Bronchial epithelial cell (primary cell): ENCODE results near the gene LRP5. TPM values are rescaled to one million over a fixed set of nuclear protein-coding genes. Genes with fewer than 3 reads are reported as not detected.
A peak's percentile ranks its signal among the peaks of the same experiment; 100 is the strongest.
"Not testable (repeated sequence)": the region's sequence is repeated elsewhere in the genome, so short reads cannot be mapped to it uniquely, and the experiment has no call there.

ENCODE experiments used
- DNase-seq: peaks from one replicate; pipeline ENCODE4 v3.0.0-alpha.2; 2010; ENCODE audit warnings: low read depth
- FAIRE-seq: peaks from 2 replicates; lab custom pipeline; 2011; peaks lifted over from hg19 to GRCh38; lab: Jason Lieb, UNC
- H3K27me3 ChIP-seq: 2 replicates; pipeline ENCODE4 v1.5.1; 2011; ENCODE audit warnings: low read length; ENCODE audit not compliant: control insufficient read depth, insufficient read depth
- H3K36me3 ChIP-seq: 2 replicates; pipeline ENCODE4 v1.5.1; 2011; ENCODE audit warnings: low read length; ENCODE audit not compliant: control insufficient read depth, insufficient read depth
- H3K4me3 ChIP-seq: 2 replicates; pipeline ENCODE4 v1.5.1; 2011; ENCODE audit warnings: mild to moderate bottlenecking, low read depth, low read length, control low read depth
- total RNA-seq: library from RNA; depleted of rRNA; stranded (reverse); fragments of >200 nt; gene quantifications from 2 replicates; pipeline ENCODE4 v1.2.1, GENCODE V29; 2014
- TF ChIP-seq, protein P1 (sequence below): IDR thresholded peaks from 2 replicates; pipeline ENCODE4 v1.5.1; 2011; ENCODE audit warnings: mild to moderate bottlenecking, moderate library complexity, low read length, control low read depth, inconsistent platforms; ENCODE audit not compliant: insufficient read depth, severe bottlenecking

Gene LRP5
- total RNA-seq, 1 donor from 2014 or later: 21.6 TPM

DNA sequence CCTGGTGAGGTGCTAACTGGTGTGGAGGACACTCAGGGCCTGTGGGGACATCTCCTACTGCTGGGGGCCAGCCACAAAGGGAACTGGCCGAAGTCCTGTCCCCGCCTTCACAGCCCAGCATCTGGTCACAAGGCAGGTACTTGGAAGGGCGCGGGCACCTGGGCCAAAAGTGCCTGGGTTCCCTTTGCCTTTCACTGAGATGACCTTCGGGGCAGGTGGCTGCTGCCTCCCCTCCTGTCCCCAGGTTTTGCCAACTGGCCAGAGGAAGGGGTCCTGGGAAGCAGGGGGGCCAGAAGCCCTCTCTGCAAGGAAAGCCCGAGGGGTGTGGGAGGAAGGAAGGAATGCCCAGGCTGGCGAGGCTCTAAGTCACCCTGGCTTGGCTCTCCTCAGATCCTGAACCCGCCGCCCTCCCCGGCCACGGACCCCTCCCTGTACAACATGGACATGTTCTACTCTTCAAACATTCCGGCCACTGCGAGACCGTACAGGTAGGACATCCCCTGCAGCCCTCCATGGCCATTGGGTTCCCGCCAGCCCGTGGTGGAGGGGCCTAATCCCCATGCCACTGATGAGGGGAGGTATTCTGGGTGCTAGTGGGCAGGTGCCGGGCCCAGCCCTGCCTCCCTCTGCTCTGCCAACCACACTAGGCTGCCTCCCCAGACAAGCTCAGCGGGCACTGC lies 133.8 kb downstream of the LRP5 start:
- peaks cover 4% of the 10 kb centered on the region for H3K36me3 ChIP-seq
- TF ChIP-seq, protein P1, sequence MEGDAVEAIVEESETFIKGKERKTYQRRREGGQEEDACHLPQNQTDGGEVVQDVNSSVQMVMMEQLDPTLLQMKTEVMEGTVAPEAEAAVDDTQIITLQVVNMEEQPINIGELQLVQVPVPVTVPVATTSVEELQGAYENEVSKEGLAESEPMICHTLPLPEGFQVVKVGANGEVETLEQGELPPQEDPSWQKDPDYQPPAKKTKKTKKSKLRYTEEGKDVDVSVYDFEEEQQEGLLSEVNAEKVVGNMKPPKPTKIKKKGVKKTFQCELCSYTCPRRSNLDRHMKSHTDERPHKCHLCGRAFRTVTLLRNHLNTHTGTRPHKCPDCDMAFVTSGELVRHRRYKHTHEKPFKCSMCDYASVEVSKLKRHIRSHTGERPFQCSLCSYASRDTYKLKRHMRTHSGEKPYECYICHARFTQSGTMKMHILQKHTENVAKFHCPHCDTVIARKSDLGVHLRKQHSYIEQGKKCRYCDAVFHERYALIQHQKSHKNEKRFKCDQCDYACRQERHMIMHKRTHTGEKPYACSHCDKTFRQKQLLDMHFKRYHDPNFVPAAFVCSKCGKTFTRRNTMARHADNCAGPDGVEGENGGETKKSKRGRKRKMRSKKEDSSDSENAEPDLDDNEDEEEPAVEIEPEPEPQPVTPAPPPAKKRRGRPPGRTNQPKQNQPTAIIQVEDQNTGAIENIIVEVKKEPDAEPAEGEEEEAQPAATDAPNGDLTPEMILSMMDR: no peak
- no peak overlapping the region for H3K4me3 ChIP-seq
- H3K27me3 ChIP-seq: no peaks in the 10 kb centered on the region
- FAIRE-seq (no peak), DNase-seq (no peak)

DNA sequence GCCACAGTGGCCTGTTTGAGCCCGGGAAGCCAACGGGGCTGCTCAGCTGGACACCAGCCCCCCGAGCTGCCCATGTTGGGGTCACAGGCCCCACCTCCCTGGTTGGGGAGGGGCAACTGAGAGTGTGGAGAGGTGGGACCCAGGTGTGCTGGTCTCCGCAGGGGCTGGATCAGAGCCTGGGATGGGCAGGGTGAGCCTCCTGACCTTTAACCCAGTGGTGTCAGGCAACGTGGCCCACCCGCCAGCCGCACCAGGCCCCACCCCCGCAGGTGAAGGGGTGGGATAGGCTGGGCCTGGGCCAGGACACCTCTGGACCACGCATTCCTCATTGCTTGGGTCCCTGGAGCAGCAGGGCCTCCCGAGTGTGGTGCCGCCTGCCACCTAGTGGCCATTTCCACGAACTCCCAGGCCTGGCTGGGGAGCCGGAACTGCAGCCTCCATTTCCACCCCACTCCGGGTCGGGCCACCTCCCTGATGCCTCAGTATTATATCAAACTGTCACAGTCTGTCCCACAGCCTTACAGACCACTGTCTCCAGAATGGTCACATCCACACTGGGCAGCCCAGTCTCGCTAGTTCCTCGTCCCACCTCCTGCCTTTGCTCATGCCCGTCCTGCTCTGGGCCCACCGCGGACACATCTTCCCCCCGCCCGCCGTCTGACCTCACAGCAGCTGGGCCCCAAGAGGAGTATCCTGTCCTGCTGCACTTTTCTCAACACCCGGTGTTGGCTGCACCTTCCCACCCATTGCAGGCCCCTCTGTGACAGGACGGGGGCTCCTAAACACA lies 134.8 kb downstream of the LRP5 start:
- no peaks in the 10 kb centered on the region for H3K27me3 ChIP-seq
- H3K36me3 ChIP-seq: peaks cover 4% of the 10 kb centered on the region
- DNase-seq (peak; percentile 35), FAIRE-seq (no peak)
- H3K4me3 ChIP-seq: no peak overlapping the region
- TF ChIP-seq, protein P1: peak; percentile 95

DNA sequence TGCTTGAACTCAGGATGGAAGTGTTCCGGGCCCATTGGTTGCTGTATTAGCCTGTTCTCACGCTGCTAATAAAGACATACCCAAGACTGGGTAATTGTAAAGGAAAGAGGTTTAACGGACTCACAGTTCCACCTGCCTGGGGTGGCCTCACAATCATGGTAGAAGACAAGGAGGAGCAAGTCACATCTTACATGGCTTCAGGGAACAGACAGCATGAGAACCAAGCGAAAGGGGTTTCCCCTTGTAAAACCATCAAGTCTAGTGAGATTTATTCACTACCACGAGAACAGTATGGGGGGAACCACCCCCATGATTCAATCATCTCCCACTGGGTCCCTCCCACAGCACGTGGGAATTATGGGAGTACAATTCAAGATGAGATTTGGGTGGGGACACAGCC lies 135.5 kb downstream of the LRP5 start:
- FAIRE-seq, H3K27me3 ChIP-seq, DNase-seq, H3K36me3 ChIP-seq, H3K4me3 ChIP-seq: not testable (repeated sequence)

DNA sequence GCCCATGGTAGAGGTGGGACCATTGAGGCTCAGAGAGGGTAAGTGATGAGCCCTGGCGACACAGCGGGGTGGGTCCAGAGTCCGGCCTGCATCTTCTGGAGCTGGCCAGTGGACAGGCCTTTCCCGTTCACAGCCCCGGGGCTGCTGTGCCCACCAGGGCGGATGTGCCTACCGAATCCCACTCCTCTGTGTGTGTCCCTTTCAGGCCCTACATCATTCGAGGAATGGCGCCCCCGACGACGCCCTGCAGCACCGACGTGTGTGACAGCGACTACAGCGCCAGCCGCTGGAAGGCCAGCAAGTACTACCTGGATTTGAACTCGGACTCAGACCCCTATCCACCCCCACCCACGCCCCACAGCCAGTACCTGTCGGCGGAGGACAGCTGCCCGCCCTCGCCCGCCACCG lies 136.2 kb downstream of the LRP5 start:
- DNase-seq (no peak), FAIRE-seq (no peak)
- Histone ChIP-seq H3K4me3 (no peak overlapping the region), H3K27me3 (no peaks in the 10 kb centered on the region), H3K36me3 (peaks cover 4% of the 10 kb centered on the region)
- TF ChIP-seq, protein P1: no peak

DNA sequence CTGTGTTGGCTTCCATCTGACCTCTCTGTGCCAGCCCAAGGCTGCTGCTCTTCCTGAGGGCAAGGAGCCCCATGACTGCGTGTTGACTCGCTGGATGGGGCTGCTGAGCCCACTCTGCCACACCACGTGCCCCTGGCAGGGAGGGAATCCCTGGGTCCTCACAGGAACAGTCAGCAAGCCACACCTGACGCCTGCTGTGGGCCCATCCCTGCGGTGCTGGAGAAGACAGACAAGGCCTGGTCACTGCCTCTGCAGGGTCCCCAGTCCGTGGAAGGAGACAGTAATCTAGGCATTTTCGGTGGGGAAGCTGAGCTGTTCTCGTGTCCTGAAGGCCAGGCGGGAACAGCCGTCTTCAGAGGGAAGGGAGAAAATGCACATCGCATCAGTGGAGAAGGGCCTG lies 137.6 kb downstream of the LRP5 start:
- H3K4me3 ChIP-seq: no peak overlapping the region
- TF ChIP-seq, protein P1: no peak
- H3K27me3 ChIP-seq: no peaks in the 10 kb centered on the region
- H3K36me3 ChIP-seq: peaks cover 4% of the 10 kb centered on the region
- FAIRE-seq: no peak
- DNase-seq: no peak

DNA sequence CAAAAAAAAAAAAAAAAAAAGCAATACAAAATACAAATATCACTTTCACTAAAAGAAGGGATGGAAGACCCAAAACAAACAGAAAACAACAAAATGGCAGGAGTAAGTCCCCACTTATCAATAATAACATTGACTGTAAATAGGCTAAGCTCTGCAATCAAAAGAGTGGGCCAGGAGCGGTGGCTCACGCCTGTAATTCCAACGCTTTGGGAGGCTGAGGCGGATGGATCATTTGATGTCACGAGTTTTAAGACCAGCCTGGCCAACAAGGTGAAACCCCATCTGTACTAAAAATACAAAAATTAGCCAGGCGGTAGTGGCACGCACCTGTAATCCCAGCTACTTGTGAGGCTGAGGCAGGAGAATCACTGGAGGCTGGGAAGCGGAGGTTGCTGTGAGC lies 138.3 kb downstream of the LRP5 start:
- DNase-seq: no peak
- TF ChIP-seq, protein P1: no peak
- FAIRE-seq: no peak

More for the DNA sequence above, 138.3 kb downstream of the LRP5 start:
- peaks cover 4% of the 10 kb centered on the region for H3K36me3 ChIP-seq
- H3K4me3 ChIP-seq: no peak overlapping the region
- H3K27me3 ChIP-seq: no peaks in the 10 kb centered on the region
